Epithelial cell of prostate (primary cell): ENCODE data around the gene PLA1A.
A peak's percentile ranks its signal among the peaks of the same experiment; 100 is the strongest.
"Not testable (repeated sequence)": the region's sequence is repeated elsewhere in the genome, so short reads cannot be mapped to it uniquely, and the experiment has no call there.

Source experiments
- DNase-seq: peaks from one replicate; pipeline ENCODE4 v3.0.0-alpha.2; 2011; ENCODE audit warnings: low read depth, low spot score
- H3K27ac ChIP-seq: fragments of 450-650 bp; 2 replicates; pipeline ENCODE4 v1.5.1; 2017; ENCODE audit warnings: mild to moderate bottlenecking

The PLA1A gene

GRCh38 chr3:119575507-119575906 lies 22.2 kb upstream of the PLA1A start:
- no peak for DNase-seq
- H3K27ac ChIP-seq, result no peak overlapping the region

GRCh38 chr3:119579366-119580066 lies 18.2 kb upstream of the PLA1A start, which contains the start of gene ADPRH:
TSS of gene ADPRH (plus strand) at chr3:119579492. CDS start at chr3:119582170, 2,678 bp downstream.
- no peak for DNase-seq
- peak within 1 kb of the TSS; percentile 54 for H3K27ac ChIP-seq

GRCh38 chr3:119580067-119580760 lies 17.5 kb upstream of the PLA1A start:
- H3K27ac ChIP-seq, result peak overlapping the region; percentile 54
- no peak for DNase-seq

GRCh38 chr3:119582178-119582577 lies 15.5 kb upstream of the PLA1A start:
- no peak overlapping the region for H3K27ac ChIP-seq
- DNase-seq, result no peak

GRCh38 chr3:119585208-119585607 lies 12.5 kb upstream of the PLA1A start:
- no peak for DNase-seq
- no peak overlapping the region for H3K27ac ChIP-seq

GRCh38 chr3:119585856-119586570 lies 11.7 kb upstream of the PLA1A start:
- DNase-seq, result no peak
- H3K27ac ChIP-seq, result no peak overlapping the region

- DNase-seq, result no peak
- H3K27ac ChIP-seq, result no peak overlapping the region
These were observed 10.9 kb upstream of the PLA1A start for GRCh38 chr3:119586733-119587172.

- H3K27ac ChIP-seq, result no peak overlapping the region
- no peak for DNase-seq
These were observed 9.6 kb upstream of the PLA1A start for GRCh38 chr3:119588112-119588511.

GRCh38 chr3:119589102-119589773 lies 8.4 kb upstream of the PLA1A start:
- no peak overlapping the region for H3K27ac ChIP-seq
- no peak for DNase-seq

- DNase-seq, result no peak
- H3K27ac ChIP-seq, result no peak overlapping the region
These were observed 7.0 kb upstream of the PLA1A start for GRCh38 chr3:119590706-119591105.

GRCh38 chr3:119592861-119593260 lies 4.8 kb upstream of the PLA1A start:
- H3K27ac ChIP-seq, result no peak overlapping the region
- DNase-seq, result no peak

- no peak overlapping the region for H3K27ac ChIP-seq
- no peak for DNase-seq
These were observed 3.6 kb upstream of the PLA1A start for GRCh38 chr3:119594066-119594465.

- not testable (repeated sequence) for DNase-seq, H3K27ac ChIP-seq
These were observed 2.8 kb upstream of the PLA1A start for GRCh38 chr3:119594929-119595328.

GRCh38 chr3:119595639-119596334 lies 1.9 kb upstream of the PLA1A start:
- no peak for DNase-seq
- H3K27ac ChIP-seq, result no peak overlapping the region

GRCh38 chr3:119596398-119596797 lies 1.3 kb upstream of the PLA1A start:
- H3K27ac ChIP-seq, result no peak overlapping the region
- no peak for DNase-seq

GRCh38 chr3:119598410-119599098 lies 869 bp downstream of the PLA1A start:
- no peak for DNase-seq
- H3K27ac ChIP-seq, result no peak overlapping the region

GRCh38 chr3:119599558-119600174 lies 2.0 kb downstream of the PLA1A start:
- no peak for DNase-seq
- H3K27ac ChIP-seq, result no peak overlapping the region

GRCh38 chr3:119600732-119601131 lies 3.0 kb downstream of the PLA1A start:
- DNase-seq, result no peak

GRCh38 chr3:119601154-119601553 lies 3.5 kb downstream of the PLA1A start:
- no peak overlapping the region for H3K27ac ChIP-seq
- no peak for DNase-seq

More at GRCh38 chr3:119600732-119601131, 3.0 kb downstream of the PLA1A start:
- H3K27ac ChIP-seq, result no peak overlapping the region
